GM19438 (cell line): ENCODE data around the gene BAHCC1.
"Not testable (repeated sequence)": the region's sequence is repeated elsewhere in the genome, so short reads cannot be mapped to it uniquely, and the experiment has no call there.

ENCODE experiments used
- ATAC-seq: cut with Tn5 transposase; IDR thresholded peaks from one replicate; pipeline ENCODE4 v1.9.1; 2021; ENCODE audit warnings: low read depth; ENCODE audit not compliant: unreplicated experiment

BAHCC1 gene

DNA sequence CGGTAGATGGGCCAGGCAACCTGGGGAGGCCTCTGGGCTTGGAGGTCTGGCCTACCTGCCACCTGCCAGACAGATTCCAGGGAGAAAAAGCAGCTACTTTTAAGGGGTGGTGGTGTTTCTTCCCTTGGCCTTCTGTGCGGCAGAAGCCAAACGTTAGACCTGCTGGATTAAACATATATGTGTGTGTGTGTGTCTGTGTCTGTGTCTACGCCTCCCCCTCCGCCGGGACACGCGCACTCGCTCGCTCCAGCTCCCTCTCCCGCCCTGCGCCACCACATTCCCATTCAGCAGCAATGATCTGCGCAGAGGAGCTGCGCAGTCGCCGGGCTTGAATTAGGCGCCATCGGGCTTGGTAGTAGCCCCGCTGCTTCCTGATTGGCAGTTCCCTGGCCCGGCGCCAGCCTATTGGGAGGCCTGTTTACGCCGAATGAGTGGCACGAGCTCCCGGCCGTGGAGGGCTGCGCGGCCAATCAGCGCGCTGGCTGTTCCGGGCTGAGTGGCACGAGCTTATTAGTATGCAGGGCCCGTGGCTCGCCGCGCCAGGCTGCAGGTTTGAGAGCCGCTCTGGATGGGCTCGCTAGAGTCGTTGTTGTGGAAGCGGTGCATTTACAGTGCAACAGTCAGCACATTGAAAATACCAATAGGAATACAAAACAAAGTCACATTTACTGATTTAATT is at the start of gene BAHCC1:
Gene BAHCC1, plus strand, starts transcription at position 537 of the 679 bp plus-strand sequence. CDS start 4,283 bp downstream, outside the sequence.
- ATAC-seq, result no peak

DNA sequence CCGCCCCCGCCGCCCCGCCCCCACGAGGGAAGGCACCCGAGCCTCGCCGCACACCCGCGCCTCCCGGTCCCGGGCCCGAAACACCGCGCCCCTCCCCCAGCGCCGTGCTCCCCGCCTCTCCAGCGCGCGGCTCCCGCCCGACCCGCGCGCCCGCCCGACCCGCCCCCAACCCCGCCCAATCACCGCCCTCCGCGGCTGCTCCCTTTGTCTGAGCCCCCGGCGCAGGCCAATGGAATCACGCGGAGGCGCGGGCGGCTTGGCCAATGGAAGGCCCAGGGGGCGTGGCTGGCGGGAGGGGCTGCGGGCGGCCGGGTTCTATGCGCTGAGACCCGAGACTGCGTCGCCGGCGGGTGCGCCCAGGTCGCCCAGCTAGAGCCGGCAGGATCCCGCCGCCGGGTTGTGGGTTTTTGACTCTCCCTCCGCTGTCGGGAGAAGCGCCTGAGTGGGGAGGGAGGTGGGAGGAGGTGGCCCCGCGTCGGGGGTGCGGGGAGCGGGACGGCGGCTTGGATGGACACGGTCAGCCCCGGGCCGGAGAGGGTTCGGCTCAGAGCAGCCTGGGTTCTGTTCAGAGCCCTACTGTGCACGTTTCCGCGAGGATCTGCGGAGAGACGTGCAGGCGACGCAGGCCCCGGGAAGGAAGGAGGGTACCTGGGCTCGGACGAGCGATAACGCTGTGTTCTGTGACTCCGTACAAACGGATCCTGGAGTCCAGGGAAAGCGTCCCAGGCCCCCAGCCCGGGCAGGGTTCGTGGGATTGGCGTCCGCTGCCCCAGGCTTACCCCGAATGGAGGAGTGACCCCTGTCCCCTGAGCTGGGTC is 49.0 kb upstream of the BAHCC1 start:
- peak; percentile 63 for ATAC-seq

DNA sequence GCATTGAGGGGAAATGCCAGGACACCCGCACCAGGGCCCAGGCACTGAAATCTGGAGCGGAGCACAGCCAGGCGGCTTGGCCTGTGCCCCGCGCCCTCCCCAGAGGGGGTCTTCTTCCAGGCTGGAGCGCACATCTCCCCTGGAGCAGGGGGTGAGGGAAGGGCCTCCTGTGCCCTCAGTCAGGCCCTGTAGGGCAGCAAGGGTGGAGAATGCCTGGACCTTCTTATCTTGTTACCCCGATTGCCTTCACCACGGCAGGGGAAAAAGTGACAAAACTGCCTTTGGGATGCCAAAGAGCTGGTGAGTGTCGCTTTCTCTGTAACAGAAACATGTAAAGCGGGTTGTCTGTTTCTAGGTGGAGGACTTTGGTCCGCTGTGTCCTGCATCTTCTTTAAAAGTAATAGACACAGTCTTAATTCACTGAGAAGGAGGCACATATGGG is 48.3 kb upstream of the BAHCC1 start:
- ATAC-seq, result no peak

DNA sequence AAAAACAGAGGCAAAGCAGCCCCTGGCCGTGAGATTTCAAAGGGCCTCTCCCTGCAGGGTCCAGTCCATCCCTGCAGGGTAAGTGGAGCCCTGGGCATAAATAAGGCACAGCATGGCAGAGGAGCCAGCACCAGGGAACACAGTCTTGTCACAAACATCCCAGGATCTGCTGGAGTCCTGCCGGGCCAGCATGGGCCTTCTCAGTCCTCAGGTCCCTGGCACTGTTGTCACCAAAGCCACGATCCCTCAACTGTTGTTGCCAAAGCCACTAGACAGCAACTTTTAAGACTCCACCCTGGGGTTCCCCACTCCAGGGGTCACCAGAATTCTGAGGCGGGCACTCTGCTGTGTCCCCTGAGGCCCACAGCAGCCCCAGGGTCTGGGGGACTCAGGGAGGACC is 47.8 kb upstream of the BAHCC1 start:
- ATAC-seq, result no peak

DNA sequence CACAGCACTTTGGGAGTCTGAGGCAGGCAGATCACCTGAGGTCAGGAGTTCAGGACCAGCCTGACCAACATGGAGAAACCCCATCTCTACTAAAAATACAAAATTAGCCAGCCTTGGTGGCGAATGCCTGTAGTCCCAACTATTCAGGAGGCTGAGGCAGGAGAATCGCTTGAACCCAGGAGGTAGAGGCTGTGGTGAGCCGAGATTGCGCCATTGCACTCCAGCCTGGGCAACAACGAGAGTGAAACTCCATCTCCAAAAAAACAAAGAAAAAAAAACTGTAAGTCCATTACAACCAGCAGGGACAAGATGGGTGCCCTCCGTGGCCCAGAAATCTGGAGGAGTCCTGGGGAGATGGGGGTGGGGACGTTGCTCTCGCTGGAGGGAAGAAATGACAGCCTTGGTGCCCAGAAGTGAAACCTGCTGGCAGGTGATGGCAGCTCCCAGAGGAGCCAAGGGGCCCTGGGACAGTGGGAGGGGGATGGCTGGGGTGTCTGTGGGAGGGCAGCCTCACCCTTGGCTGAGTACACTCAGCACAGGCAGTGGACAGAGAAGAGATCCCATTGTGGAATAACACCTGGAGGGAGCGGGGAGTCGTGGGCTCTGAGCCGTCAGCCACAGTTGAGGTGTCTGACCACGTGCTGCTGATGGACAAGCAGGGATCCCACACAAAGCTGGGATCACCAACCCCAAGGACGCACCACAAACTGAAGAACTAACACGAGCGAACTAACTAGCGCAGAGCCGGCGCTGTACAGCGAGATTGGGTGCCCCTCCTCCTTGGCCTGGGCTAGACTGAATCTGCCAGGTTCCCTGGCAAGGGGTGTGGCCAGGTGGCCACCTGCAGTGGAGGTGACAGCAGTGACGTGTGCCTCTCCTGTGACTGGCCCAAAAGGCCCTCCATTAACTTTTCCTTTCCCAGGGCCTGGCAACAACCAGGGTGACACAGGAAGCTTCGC is 46.9 kb upstream of the BAHCC1 start:
- ATAC-seq, result no peak

DNA sequence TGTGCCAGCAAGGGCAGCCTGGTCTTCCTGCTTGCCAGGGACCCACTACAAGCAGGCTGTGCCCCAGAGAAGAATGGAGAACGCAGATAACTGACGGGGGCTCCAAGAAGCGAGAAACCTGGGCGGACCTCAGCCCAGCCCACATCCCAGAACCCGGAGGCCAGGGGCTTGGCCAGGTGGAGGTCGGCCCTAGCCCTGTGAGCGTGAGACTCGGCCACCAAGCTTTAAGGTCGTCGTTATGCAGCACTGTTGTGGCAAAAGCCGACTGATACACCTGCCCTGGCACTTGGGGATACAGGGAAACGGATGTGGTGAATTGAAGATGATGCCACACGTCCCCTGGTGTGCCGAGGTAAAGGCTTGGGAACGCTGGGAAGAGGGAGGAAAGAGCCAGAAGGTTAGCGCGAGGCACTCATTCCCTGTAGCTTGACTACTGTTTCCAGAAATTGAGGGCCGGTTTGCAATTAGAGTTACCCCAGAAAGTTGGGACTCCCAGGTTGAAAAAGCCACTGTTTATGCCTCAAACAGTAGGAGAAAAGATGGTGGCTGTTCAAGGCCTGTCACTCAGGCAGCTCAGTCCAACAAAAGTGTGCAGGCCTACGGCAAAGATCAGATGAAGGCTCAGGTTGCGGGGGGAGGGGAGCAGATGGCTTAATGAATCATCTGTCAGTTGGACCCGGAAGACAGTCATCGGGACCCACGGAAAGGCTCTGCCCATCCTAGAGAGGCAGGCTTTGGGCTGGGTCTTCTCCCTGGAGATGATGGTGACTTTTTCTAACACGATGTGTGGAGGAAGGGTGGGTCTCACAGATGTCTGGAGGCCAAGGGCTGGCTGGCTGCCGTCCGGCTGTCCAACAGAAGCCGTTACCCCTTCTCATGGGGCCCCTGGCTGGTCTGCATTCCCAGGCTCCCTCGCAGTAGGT is 45.6 kb upstream of the BAHCC1 start:
- ATAC-seq, result no peak

DNA sequence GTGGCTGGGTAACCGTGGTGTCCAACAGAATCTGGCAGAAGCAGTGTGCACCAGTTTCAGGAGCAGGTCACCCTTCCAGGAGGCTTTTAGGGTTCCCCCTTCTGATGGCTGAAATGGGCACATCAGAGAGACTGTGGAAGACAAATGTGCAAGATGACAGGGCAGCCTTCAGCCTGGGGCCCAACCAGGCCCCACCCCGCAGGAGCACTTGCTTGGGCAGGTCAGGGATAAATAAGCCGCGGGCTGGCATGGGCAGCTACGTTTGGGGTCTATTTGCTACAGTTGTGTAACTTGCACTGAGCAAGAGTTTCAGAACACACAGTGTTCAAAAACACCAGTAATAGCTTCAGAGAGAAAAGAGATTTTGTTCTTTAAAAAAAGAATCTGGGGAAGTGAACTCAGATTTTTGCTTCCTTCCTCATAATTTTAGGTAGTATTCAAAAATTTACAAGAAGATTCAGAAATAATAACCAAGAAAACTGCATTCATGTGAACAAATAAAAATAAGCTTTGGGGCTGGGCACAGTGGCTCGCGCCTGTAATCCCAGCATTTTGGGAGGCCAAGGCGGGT is 44.9 kb upstream of the BAHCC1 start:
- no peak for ATAC-seq

DNA sequence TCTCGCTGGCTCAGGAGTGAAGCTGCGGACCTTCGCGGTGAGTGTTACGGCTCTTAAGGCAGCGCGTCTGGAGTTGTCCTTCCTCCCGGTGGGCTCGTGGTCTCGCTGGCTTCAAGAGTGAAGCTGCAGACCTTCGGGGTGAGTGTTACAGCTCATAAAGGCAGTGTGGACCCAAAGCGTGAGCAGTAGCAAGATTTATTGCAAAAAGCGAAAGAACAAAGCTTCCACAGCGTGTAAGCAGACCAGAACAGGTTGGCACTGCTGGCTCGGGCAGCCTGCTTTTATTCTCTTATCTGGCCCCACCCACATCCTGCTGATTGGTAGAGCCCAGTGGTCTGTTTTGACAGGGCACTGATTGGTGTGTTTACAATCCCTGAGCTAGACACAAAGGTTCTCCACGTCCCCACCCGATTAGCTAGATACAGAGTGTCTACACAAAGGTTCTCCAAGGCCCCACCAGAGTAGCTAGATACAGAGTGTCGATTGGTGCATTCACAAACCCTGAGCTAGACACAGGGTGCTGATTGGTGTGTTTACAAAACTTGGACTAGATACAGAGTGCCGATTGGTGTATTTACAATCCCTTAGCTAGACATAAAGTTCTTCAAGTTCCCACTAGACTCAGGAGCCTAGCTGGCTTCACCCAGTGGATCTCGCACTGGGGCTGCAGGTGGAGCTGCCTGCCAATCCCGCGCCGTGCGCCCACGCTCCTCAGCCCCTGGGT is 43.8 kb upstream of the BAHCC1 start:
- not testable (repeated sequence) for ATAC-seq

DNA sequence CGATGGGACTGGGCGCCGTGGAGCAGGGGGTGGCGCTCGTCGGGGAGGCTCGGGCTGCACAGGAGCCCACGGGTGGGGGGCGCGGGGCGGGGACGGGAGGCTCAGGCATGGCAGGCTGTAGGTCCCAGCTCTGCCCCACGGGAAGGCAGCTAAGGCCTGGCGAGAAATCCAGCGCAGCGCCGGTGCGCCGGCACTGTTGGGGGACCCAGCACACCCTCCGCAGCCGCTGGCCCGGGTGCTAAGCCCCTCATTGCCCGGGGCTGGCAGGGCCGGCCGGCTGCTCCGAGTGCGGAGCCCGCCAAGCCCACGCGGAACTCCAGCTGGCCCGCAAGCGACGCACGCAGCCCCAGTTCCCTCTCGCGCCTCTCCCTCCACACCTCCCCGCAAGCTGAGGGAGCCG is 43.2 kb upstream of the BAHCC1 start:
- not testable (repeated sequence) for ATAC-seq

DNA sequence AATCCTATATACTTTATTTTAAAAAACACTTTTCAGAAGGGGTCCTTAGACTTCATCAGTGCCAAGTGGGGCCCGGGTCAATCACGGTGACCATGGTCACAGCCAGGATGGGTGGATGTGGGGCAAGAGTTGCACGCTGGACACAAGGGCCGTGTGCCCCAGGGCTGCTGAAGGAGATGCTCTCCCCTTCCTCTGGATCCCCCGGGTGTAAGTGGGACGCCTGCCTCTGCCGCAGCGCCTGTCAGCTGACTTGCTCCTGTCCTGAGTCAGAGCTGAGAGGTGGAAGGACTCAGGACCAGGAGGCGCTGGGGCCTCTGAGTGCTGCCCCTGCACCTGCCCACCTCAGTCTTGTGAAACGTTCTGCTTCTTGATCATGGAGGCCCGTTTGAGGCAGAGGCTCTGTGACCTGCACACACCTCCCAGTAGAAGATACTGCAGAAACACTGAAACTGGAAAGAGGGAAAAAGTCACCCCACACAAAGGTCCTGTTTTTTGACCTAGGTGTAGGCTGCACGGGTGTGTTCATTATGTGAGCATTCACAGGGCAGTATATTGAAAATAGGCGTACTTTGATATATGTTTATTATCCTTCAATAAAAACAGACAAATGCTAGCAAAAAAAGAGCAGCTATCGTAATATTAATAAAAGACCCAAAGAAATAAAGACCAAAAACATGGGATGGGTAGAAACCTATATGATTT is 40.9 kb upstream of the BAHCC1 start:
- no peak for ATAC-seq

DNA sequence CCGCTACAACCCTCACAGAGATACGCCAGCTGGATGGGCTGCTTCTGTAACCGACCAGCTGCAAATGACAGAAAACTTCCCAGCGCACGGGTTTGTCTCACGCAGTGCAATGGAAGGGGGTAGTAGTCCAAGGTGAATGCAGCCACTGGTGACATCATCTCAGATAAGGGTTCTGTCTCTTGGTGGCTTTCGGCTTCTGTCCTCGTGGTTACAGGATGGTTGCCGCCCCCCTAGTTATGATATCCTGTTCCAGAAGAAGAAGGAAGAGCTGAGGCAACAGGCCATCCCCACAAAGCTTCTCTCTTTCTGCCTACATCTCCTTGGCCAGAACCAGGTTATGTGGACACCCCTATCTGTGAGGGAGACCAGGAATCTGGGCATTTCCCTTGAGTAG is 40.3 kb upstream of the BAHCC1 start:
- no peak for ATAC-seq

DNA sequence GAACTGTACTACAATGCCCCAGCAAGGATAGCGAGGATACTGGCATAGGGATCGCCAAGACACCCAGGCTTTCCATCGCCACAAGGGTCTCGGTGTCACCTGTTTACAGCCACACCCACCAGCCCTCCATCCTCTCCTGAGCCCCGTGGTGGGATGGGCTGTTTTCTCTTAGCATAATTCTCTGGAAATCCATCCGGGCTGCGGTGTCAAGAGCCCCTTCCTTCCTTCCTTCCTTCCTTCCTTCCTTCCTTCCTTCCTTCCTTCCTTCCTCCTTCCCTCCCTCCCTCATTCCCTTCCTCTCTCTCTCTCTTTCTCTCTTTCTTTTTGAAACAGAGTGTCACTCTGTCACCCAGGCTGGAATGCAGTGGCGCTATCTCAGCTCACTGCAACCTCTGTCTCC is 36.0 kb upstream of the BAHCC1 start:
- ATAC-seq, result no peak

DNA sequence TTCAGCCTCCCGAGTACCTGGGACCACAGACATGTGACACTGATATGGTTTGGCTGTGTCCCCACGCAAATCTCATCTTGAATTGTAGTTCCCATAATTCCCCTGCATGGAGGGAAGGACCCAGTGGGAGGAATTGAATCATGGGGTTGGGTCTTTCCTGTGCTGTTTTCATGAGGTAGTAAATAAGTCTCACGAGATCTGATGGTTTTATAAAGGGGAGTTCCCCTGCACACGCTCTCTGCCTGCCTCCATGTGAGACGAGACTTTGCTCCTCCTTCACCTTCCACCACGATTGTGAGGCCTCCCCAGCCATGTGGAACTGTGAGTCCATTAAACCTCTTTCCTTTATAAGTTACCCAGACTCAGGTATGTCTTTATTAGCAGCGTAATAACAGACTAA is 33.3 kb upstream of the BAHCC1 start:
- ATAC-seq, result not testable (repeated sequence)

DNA sequence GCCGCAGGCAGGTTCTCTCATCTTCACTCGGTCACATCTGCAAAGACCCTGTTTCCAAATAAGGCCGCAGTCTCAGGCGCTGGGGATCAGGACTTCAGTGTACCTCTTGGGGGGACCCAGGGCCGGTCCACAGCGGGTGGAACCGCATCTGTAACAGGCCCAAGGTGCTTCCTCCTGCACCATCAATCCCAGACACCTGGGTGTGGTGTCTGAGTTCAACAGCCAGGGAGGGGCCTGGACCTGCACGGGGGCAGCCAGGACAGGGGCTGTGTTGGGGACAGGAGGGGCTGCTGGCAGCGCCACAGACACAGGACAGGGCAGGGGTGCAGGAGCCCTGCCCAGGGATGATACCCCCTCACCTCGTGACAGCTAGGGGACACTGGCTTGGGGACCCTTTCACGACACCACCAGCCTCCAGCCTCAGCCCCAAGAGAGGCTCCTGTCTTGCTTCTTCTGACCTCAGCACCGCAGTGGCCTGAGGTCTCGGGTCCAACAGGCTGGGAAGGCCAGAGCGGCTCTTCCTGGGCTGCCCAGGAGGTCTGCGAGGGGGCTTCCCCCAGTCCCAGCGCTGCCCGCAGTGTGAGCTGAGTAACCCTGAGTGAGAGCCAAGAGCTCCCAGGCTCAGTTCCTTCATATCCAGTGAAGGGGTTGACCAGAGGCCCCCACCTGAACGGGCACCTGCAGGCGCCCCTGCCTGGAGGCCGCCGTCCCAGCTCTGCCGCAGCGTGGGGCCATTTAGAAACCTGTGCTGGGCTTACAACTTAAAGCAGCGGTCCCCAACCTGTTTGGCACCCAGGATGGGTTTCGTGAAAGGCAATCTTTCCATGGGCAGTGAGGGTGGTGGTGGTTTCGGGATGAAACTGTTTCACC is 30.7 kb upstream of the BAHCC1 start:
- no peak for ATAC-seq

DNA sequence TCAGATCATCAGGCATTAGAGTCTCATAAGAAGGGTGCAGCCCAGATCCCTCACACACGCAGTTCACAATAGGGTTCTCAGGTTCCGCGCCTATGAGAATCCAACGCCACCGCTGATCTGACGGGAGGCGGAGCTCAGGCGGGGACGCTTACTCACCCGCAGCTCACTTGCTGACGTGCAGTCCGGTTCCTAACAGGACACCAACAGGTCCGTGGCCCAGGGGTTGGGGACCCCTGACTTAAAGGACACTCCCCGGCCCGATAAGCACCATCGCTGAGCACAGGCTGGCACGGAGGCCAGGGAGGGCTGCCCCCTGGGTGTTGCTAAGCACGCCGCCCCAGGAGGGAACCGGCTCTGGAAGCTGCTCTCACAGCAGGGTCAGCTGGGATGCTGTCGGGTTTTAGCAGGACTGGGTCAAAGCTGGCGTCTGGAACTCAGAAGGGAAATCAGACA is 30.1 kb upstream of the BAHCC1 start:
- ATAC-seq, result no peak

DNA sequence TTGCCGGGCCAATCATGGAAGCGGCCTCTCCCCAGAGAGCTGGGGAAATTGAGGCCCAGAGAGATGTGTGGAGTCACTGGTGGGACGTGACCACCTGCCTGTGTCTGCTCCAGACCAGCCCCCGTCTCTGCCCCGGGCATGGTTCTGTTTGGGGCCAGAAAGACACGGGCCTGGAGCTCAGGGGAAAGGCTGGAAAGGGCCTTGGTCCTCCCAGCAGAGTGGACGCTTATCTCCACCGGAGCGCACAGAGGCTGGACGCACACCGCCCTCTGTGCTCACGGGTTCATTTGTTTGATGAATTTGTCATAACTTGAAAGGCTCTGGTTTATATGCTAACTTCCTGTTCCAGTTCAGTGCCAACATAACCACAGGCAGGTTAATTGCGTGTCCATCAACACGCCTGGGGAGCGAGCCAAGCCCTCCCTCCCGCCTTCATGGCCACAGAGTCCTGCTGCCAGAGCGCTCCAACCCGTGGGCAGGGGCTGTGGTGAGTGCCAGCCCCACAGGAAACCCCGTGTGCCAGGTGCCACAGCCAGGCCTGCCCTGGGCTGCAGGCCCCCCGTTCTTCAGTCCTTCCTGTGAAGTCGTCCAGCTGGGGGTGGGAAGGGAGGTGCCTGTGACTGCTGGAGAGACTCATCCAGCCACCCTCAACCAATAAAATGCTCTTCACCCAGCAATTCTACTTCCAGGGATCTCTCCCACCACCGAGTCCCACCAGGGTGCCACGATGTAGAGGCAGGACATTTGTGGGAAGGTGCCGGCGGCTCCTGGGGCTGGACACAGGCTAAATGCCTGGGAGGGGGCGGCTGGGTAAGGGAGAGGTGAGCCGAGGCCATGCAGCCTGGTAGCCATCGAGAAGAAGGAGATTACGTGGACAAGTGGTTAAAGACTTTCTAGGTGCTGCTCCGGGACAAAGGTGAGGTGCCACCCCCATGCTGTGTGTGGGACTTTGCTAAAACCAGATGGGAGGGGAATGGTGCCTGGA is 29.4 kb upstream of the BAHCC1 start:
- ATAC-seq, result no peak
